ENCODE measurements around the gene MYOCD. TPM values are rescaled to one million over a fixed set of nuclear protein-coding genes. Genes with fewer than 3 reads are reported as not detected.

The MYOCD gene
- total and polyA plus RNA-seq, 9 donors: 2.3 to 44.4 (median 9.1) TPM

GRCh38 chr17:12709063-12709462 is 43.4 kb downstream of the MYOCD start:
- H3K27ac ChIP-seq: no peak overlapping the region
- H3K27me3 ChIP-seq: no peaks in the 10 kb centered on the region
- no peaks in the 10 kb centered on the region for H3K4me1 ChIP-seq (ENCODE audit: insufficient read depth)
- intact Hi-C loops (cut with DNase I): no loop called here
- no peaks in the 10 kb centered on the region for H3K36me3 ChIP-seq
- no peak overlapping the region for H3K4me3 ChIP-seq
- no peaks in the 10 kb centered on the region for H3K9me3 ChIP-seq
- DNase-seq: no peak
- no peak for TF ChIP-seq CTCF (IDR thresholded peaks at IDR 0.05)
- TF ChIP-seq EP300 (IDR thresholded peaks at IDR 0.05): no peak

- H3K27ac ChIP-seq: no peak overlapping the region
- no peak overlapping the region for H3K4me3 ChIP-seq
- DNase-seq: no peak
- no peak for TF ChIP-seq POLR2A (IDR thresholded peaks at IDR 0.05)
- no peak for TF ChIP-seq CTCF (IDR thresholded peaks at IDR 0.05)
- TF ChIP-seq EP300 (IDR thresholded peaks at IDR 0.05): no peak
- WGBS, 3 donors: 75 to 85% (median 75%) methylated on average over 4 of the region's 4 CpGs
- H3K4me1 ChIP-seq (ENCODE audit: insufficient read depth): no peaks in the 10 kb centered on the region
- intact Hi-C loops (cut with DNase I): no loop called here
- no peaks in the 10 kb centered on the region for H3K9me3 ChIP-seq
- H3K27me3 ChIP-seq: no peaks in the 10 kb centered on the region
- H3K36me3 ChIP-seq: no peaks in the 10 kb centered on the region
Observed at GRCh38 chr17:12712415-12712814, 46.7 kb downstream of the MYOCD start.

- Histone ChIP-seq H3K9me3 (no peaks in the 10 kb centered on the region), H3K27me3 (no peaks in the 10 kb centered on the region), H3K36me3 (no peaks in the 10 kb centered on the region), H3K4me3 (no peak overlapping the region), H3K4me1 (ENCODE audit: insufficient read depth) (no peaks in the 10 kb centered on the region), H3K27ac (no peak overlapping the region)
- WGBS, 3 donors: 40 to 52% (median 48%) methylated on average over 3 of the region's 3 CpGs
- DNase-seq: no peak
- TF ChIP-seq POLR2A (IDR thresholded peaks at IDR 0.05) (no peak), CTCF (IDR thresholded peaks at IDR 0.05) (no peak), EP300 (IDR thresholded peaks at IDR 0.05) (no peak)
- intact Hi-C loops (cut with DNase I): no loop called here
Observed at GRCh38 chr17:12712941-12713340, 47.3 kb downstream of the MYOCD start.

GRCh38 chr17:12719948-12720347 is 54.3 kb downstream of the MYOCD start:
- WGBS, 3 donors: 95 to 97% (median 97%) methylated on average over 11 of the region's 11 CpGs
- no peak overlapping the region for H3K4me3 ChIP-seq

More at GRCh38 chr17:12719948-12720347, 54.3 kb downstream of the MYOCD start:
- Histone ChIP-seq H3K4me1 (ENCODE audit: insufficient read depth) (no peaks in the 10 kb centered on the region), H3K27me3 (no peaks in the 10 kb centered on the region), H3K27ac (no peak overlapping the region), H3K9me3 (no peaks in the 10 kb centered on the region), H3K36me3 (no peaks in the 10 kb centered on the region)
- intact Hi-C loops (cut with DNase I): no loop called here
- TF ChIP-seq EP300 (IDR thresholded peaks at IDR 0.05): no peak
- no peak for TF ChIP-seq CTCF (IDR thresholded peaks at IDR 0.05)
- no peak for TF ChIP-seq POLR2A (IDR thresholded peaks at IDR 0.05)
- no peak for DNase-seq

Data from ovary (tissue), 9 donors.